Measurements from ENCODE around the gene PEX11A. TPM values are rescaled to one million over a fixed set of nuclear protein-coding genes. Genes with fewer than 3 reads are reported as not detected.

Gene PEX11A
- total RNA-seq, 1 experiment from 2014 or later, result 6.2 TPM

DNA sequence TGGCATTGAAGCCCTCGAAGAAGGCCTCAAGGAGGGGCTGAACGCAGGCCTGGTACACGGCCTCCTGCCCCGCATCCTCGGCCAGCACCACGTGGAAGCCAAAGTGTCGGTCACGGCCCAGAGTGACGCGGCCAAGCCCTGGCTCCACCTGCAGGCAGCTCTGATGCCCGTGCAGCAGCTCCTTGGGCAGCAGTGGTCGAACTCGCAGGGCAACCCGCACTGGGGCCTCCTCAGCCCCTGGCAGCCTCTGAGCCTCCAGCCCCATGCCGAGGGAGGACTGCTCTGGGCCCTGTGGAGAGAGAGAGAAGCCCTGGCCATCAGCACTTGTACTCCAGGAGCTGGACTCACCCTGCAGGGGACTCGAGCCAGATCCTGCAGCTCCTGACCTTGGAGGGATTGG lies 37.9 kb downstream of the PEX11A start:
- no peaks in the 10 kb centered on the region for H3K36me3 ChIP-seq (ENCODE audit: control insufficient read depth, insufficient read depth, low read length)
- ChIA-PET CTCF (interaction anchor here (0.6 kb wide), 1 partner anchor 45 kb away, joined by 3 read pairs; no protein-coding TSS in a partner anchor), POLR2A (no interaction called here)
- no peak overlapping the region for H3K27ac ChIP-seq (ENCODE audit: low read length)
- ATAC-seq, result no peak
- in situ Hi-C loops (cut with HindIII; ENCODE audit: low pct_unique_long_range_greater_than_20kb, low sequenced_read_pairs), result no loop called here
- H3K27me3 ChIP-seq (ENCODE audit: control insufficient read depth, insufficient read depth, low read length), result no peaks in the 10 kb centered on the region; the same call in 1 of the 2 replicates
- no peak overlapping the region for H3K4me3 ChIP-seq (ENCODE audit: low read depth in 2 of 2, low read length in 2 of 2)
- DNase-seq (ENCODE audit: low read depth, low spot score), result no peak
- BruUV-seq (replicated peaks), result no TSS peak
- no peaks in the 10 kb centered on the region for H3K9me3 ChIP-seq (ENCODE audit: control insufficient read depth, insufficient read depth, low read depth, low read length)
- TF ChIP-seq TCF7L2 (IDR thresholded peaks at IDR 0.05; ENCODE audit: low read depth, low read length) (no peak), POLR2AphosphoS5 (IDR thresholded peaks at IDR 0.05; ENCODE audit: low read depth, low read length) (no peak), SIN3A (IDR thresholded peaks at IDR 0.05; ENCODE audit: borderline replicate concordance, insufficient read depth, low read depth, low read length) (no peak)
- TF ChIP-seq, protein P1, sequence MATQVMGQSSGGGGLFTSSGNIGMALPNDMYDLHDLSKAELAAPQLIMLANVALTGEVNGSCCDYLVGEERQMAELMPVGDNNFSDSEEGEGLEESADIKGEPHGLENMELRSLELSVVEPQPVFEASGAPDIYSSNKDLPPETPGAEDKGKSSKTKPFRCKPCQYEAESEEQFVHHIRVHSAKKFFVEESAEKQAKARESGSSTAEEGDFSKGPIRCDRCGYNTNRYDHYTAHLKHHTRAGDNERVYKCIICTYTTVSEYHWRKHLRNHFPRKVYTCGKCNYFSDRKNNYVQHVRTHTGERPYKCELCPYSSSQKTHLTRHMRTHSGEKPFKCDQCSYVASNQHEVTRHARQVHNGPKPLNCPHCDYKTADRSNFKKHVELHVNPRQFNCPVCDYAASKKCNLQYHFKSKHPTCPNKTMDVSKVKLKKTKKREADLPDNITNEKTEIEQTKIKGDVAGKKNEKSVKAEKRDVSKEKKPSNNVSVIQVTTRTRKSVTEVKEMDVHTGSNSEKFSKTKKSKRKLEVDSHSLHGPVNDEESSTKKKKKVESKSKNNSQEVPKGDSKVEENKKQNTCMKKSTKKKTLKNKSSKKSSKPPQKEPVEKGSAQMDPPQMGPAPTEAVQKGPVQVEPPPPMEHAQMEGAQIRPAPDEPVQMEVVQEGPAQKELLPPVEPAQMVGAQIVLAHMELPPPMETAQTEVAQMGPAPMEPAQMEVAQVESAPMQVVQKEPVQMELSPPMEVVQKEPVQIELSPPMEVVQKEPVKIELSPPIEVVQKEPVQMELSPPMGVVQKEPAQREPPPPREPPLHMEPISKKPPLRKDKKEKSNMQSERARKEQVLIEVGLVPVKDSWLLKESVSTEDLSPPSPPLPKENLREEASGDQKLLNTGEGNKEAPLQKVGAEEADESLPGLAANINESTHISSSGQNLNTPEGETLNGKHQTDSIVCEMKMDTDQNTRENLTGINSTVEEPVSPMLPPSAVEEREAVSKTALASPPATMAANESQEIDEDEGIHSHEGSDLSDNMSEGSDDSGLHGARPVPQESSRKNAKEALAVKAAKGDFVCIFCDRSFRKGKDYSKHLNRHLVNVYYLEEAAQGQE (IDR thresholded peaks at IDR 0.05; ENCODE audit: insufficient read depth in 1 of 2, low read depth in 2 of 2, low read length in 1 of 2), result no peak
- TF ChIP-seq, protein P2, sequence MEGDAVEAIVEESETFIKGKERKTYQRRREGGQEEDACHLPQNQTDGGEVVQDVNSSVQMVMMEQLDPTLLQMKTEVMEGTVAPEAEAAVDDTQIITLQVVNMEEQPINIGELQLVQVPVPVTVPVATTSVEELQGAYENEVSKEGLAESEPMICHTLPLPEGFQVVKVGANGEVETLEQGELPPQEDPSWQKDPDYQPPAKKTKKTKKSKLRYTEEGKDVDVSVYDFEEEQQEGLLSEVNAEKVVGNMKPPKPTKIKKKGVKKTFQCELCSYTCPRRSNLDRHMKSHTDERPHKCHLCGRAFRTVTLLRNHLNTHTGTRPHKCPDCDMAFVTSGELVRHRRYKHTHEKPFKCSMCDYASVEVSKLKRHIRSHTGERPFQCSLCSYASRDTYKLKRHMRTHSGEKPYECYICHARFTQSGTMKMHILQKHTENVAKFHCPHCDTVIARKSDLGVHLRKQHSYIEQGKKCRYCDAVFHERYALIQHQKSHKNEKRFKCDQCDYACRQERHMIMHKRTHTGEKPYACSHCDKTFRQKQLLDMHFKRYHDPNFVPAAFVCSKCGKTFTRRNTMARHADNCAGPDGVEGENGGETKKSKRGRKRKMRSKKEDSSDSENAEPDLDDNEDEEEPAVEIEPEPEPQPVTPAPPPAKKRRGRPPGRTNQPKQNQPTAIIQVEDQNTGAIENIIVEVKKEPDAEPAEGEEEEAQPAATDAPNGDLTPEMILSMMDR (IDR thresholded peaks at IDR 0.05), result no peak
- no peaks in the 10 kb centered on the region for H3K4me1 ChIP-seq (ENCODE audit: control insufficient read depth, insufficient read depth, low read length)
- intact Hi-C loops (cut with micrococcal nuclease; ENCODE audit: unreplicated experiment), result no loop called here

DNA sequence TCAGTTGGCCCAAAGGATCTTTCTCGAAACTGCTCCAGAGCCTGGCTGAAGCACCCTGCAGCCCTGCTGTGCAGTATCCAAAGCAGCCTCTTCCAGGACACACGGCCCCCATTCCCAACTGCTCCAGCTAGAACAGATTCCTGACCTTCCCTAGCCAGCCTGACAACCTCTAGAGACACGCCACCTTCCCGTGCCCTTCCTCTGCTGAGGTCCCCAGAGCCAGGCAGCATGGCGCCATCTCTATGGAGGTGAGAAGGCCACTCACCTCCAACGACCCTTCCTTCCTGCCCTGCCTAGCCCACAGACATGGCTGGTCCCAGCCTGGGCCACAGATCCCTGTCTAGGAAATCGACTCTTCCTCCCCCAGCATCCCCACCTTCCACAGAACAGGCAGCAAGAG lies 38.4 kb downstream of the PEX11A start:
- no peak for TF ChIP-seq TCF7L2 (IDR thresholded peaks at IDR 0.05; ENCODE audit: low read depth, low read length)
- TF ChIP-seq POLR2AphosphoS5 (IDR thresholded peaks at IDR 0.05; ENCODE audit: low read depth, low read length), result no peak
- TF ChIP-seq, protein P1 (IDR thresholded peaks at IDR 0.05; ENCODE audit: insufficient read depth in 1 of 2, low read depth in 2 of 2, low read length in 1 of 2), result no peak
- TF ChIP-seq, protein P2 (IDR thresholded peaks at IDR 0.05), result no peak
- TF ChIP-seq SIN3A (IDR thresholded peaks at IDR 0.05; ENCODE audit: borderline replicate concordance, insufficient read depth, low read depth, low read length), result no peak
- POLR2A ChIA-PET, result no interaction called here
- CTCF ChIA-PET, result no interaction called here
- H3K27ac ChIP-seq (ENCODE audit: low read length), result no peak overlapping the region
- DNase-seq (ENCODE audit: low read depth, low spot score) (no peak), ATAC-seq (no peak)
- no TSS peak for BruUV-seq (replicated peaks)
- no peaks in the 10 kb centered on the region for H3K4me1 ChIP-seq (ENCODE audit: control insufficient read depth, insufficient read depth, low read length)
- no peaks in the 10 kb centered on the region for H3K36me3 ChIP-seq (ENCODE audit: control insufficient read depth, insufficient read depth, low read length)
- no peaks in the 10 kb centered on the region; the same call in 1 of the 2 replicates for H3K27me3 ChIP-seq (ENCODE audit: control insufficient read depth, insufficient read depth, low read length)
- in situ Hi-C loops (cut with HindIII; ENCODE audit: low pct_unique_long_range_greater_than_20kb, low sequenced_read_pairs) (no loop called here), intact Hi-C loops (cut with micrococcal nuclease; ENCODE audit: unreplicated experiment) (no loop called here)
- no peaks in the 10 kb centered on the region for H3K9me3 ChIP-seq (ENCODE audit: control insufficient read depth, insufficient read depth, low read depth, low read length)
- H3K4me3 ChIP-seq (ENCODE audit: low read depth in 2 of 2, low read length in 2 of 2), result no peak overlapping the region

All from Panc1 (cell line).